IMR-90 (cell line): ENCODE measurements around the gene B3GLCT. TPM values are rescaled to one million over a fixed set of nuclear protein-coding genes. Genes with fewer than 3 reads are reported as not detected.

Experiments used
- ATAC-seq: fragments of 200-7000 bp; cut with Tn5 transposase; 2 replicates; pipeline ENCODE4 v1.9.1; 2020; ENCODE audit warnings: low read depth, mild to moderate bottlenecking, moderate library complexity
- BruUV-seq: library from RNA; stranded (reverse); fragments of 400-500 nt; replicated peaks from 2 replicates; lab custom pipeline; 2021; lab: Mats Ljungman, UMichigan
- CTCF ChIA-PET: fragments of 300-600 bp; formaldehyde crosslinking; extraction: SDS; loops from one replicate; lab custom pipeline; 2021; ENCODE audit warnings: antibody characterized with exemption; lab: Yijun Ruan, JAX
- POLR2A ChIA-PET: fragments of 300-600 bp; sonication (Branson Sonifier 250); formaldehyde crosslinking; loops from one replicate; lab custom pipeline; 2022; ENCODE audit warnings: antibody characterized with exemption; ENCODE audit not compliant: unreplicated experiment; lab: Charles Lee
- DNase-seq: peaks from one replicate; pipeline ENCODE4 v3.0.0; 2013
- H2AFZ ChIP-seq: replicated peaks from 2 replicates; pipeline ENCODE3; 2013; ENCODE audit warnings: low read length, mild to moderate bottlenecking; ENCODE audit not compliant: poor library complexity
- H2AK5ac ChIP-seq: 2 replicates; pipeline ENCODE4 v1.6.1; 2013; ENCODE audit warnings: low read depth, low read length, inconsistent platforms
- H2AK9ac ChIP-seq: replicated peaks from 2 replicates; pipeline ENCODE3; 2013; ENCODE audit warnings: mild to moderate bottlenecking, low read depth, low read length, moderate library complexity; ENCODE audit not compliant: poor library complexity
- H2BK120ac ChIP-seq: 2 replicates; pipeline ENCODE4 v1.6.1; 2013; ENCODE audit warnings: low read depth, low read length, inconsistent platforms
- H2BK15ac ChIP-seq: 3 replicates; pipeline ENCODE4 v1.6.1; 2013; ENCODE audit warnings: low read depth, low read length, inconsistent platforms
- H2BK20ac ChIP-seq: 2 replicates; pipeline ENCODE4 v1.6.1; 2013; ENCODE audit warnings: low read depth, mild to moderate bottlenecking, inconsistent platforms, low read length, moderate library complexity
- H2BK5ac ChIP-seq: 2 replicates; pipeline ENCODE4 v1.6.1; 2013; ENCODE audit warnings: mild to moderate bottlenecking, low read depth, low read length, inconsistent platforms; ENCODE audit not compliant: poor library complexity, severe bottlenecking
- H3K14ac ChIP-seq: replicated peaks from 2 replicates; pipeline ENCODE4 v1.6.1; 2013; ENCODE audit warnings: low read depth, low read length, inconsistent platforms
- H3K18ac ChIP-seq: 2 replicates; pipeline ENCODE4 v1.6.1; 2013; ENCODE audit warnings: low read depth, low read length, control low read depth
- H3K23ac ChIP-seq: 2 replicates; pipeline ENCODE4 v1.6.1; 2013; ENCODE audit warnings: low read depth, low read length, inconsistent platforms
- H3K27ac ChIP-seq: 2 replicates; pipeline ENCODE4 v1.5.1; 2013; ENCODE audit warnings: mild to moderate bottlenecking, control low read depth, low read length; ENCODE audit not compliant: insufficient read depth
- H3K27me3 ChIP-seq: 2 replicates; pipeline ENCODE4 v1.6.1; 2013; ENCODE audit warnings: low read length; ENCODE audit not compliant: control insufficient read depth, insufficient read depth
- H3K36me3 ChIP-seq: 2 replicates; pipeline ENCODE4 v1.6.1; 2013; ENCODE audit warnings: low read length, mixed read lengths; ENCODE audit not compliant: control insufficient read depth, insufficient read depth
- H3K4ac ChIP-seq: 2 replicates; pipeline ENCODE4 v1.6.1; 2013; ENCODE audit warnings: low read depth, low read length, inconsistent platforms
- H3K4me1 ChIP-seq: 2 replicates; pipeline ENCODE4 v1.6.1; 2013; ENCODE audit warnings: low read length, mixed read lengths; ENCODE audit not compliant: control insufficient read depth, insufficient read depth
- H3K4me2 ChIP-seq: 2 replicates; pipeline ENCODE4 v1.6.1; 2013; ENCODE audit warnings: low read depth, mild to moderate bottlenecking, control low read depth, low read length, moderate library complexity
- H3K4me3 ChIP-seq: 2 replicates; pipeline ENCODE4 v1.5.1; 2013; ENCODE audit warnings: low read depth, mild to moderate bottlenecking, control low read depth, low read length, moderate library complexity; ENCODE audit not compliant: insufficient read depth
- H3K56ac ChIP-seq: 2 replicates; pipeline ENCODE4 v1.6.1; 2013; ENCODE audit warnings: low read length, inconsistent platforms; ENCODE audit not compliant: insufficient read depth; ENCODE audit errors: extremely low read depth
- H3K79me1 ChIP-seq, 2 experiments: 2 replicates each; pipeline ENCODE4 v1.6.1; 2013; ENCODE audit warnings: low read length in 2 of 2, inconsistent platforms in 1 of 2, low read depth in 1 of 2
- H3K9ac ChIP-seq: 2 replicates; pipeline ENCODE4 v1.6.1; 2013; ENCODE audit warnings: low read depth, low read length, control low read depth
- H3K9me1 ChIP-seq: 2 replicates; pipeline ENCODE4 v1.6.1; 2013; ENCODE audit warnings: low read length, inconsistent platforms; ENCODE audit not compliant: insufficient read depth
- H3K9me3 ChIP-seq: 2 replicates; pipeline ENCODE4 v1.6.1; 2013; ENCODE audit warnings: low read length; ENCODE audit not compliant: control insufficient read depth, insufficient read depth
- H4K20me1 ChIP-seq: 2 replicates; pipeline ENCODE4 v1.6.1; 2013; ENCODE audit warnings: low read length, inconsistent platforms; ENCODE audit not compliant: insufficient read depth
- H4K5ac ChIP-seq: 2 replicates; pipeline ENCODE4 v1.6.1; 2013; ENCODE audit warnings: mild to moderate bottlenecking, low read depth, low read length, control low read depth
- H4K8ac ChIP-seq, 2 experiments: 2 replicates each; pipeline ENCODE4 v1.6.1; 2013; ENCODE audit warnings: low read depth in 2 of 2, low read length in 2 of 2, control low read depth in 1 of 2, inconsistent platforms in 1 of 2
- H4K91ac ChIP-seq: 2 replicates; pipeline ENCODE4 v1.6.1; 2013; ENCODE audit warnings: low read depth, low read length, inconsistent platforms; ENCODE audit not compliant: insufficient read depth
- BHLHE40 ChIP-seq: fragments of 150-350 bp; IDR thresholded peaks from 2 replicates; pipeline ENCODE4 v1.6.1; 2016; ENCODE audit warnings: mild to moderate bottlenecking, low read depth, low read length
- CHD1 ChIP-seq: IDR thresholded peaks from 2 replicates; pipeline ENCODE4 v1.6.1; 2012; ENCODE audit warnings: low read depth, low read length, improper control_type of control experiment
- MAFK ChIP-seq: IDR thresholded peaks from 2 replicates; pipeline ENCODE4 v1.6.1; 2012; ENCODE audit warnings: low read depth, low read length, improper control_type of control experiment
- POLR2A ChIP-seq: IDR thresholded peaks from 2 replicates; pipeline ENCODE4 v1.6.1; 2012; ENCODE audit warnings: mild to moderate bottlenecking, low read depth, low read length
- RAD21 ChIP-seq: IDR thresholded peaks from 2 replicates; pipeline ENCODE4 v1.6.1; 2012; ENCODE audit warnings: low read length, improper control_type of control experiment
- WGBS, 2 experiments: methylation state at CpG; one replicate each; pipeline versions ENCODE4 v1.1.5 to v1.1.7; 2013; ENCODE audit warnings: missing lambda C conversion rate in 2 of 2; ENCODE audit not compliant: insufficient read length in 1 of 2; ENCODE audit errors: extremely low coverage in 2 of 2; 5-methylcytosine and 5-hydroxymethylcytosine counted together
- dilution Hi-C: fragments of 300-500 bp; cut with HindIII; formaldehyde crosslinking; loops from one replicate; pipeline ENCODE4 v1.14.3; 2018; ENCODE audit warnings: low sequenced_read_pairs; ENCODE audit not compliant: unreplicated experiment
- in situ Hi-C: fragments of 300-500 bp; cut with MboI; formaldehyde crosslinking; loops from 3 replicates; pipeline ENCODE4 v1.14.3; 2019; ENCODE audit warnings: low sequenced_read_pairs, inconsistent platforms, mixed read lengths
- intact Hi-C: fragments of 100-400 bp; cut with micrococcal nuclease; formaldehyde crosslinking; loops from 2 replicates; pipeline ENCODE4 v1.10.0; 2022
- polyA plus RNA-seq, 3 experiments: library from polyadenylated mRNA; depleted of rRNA; stranded (reverse); fragments of >200 nt; gene quantifications; 2 replicates each; pipeline ENCODE4 v1.2.3, GENCODE V29; 2012; ENCODE audit warnings: low replicate concordance in 1 of 3
- total RNA-seq: library from RNA; depleted of rRNA; stranded (reverse); fragments of >200 nt; gene quantifications from 2 replicates; pipeline ENCODE4 v1.2.3, GENCODE V29; 2012
- TF ChIP-seq, protein P1 (sequence below): fragments of 150-350 bp; IDR thresholded peaks from 2 replicates; pipeline ENCODE4 v1.6.1; 2017; ENCODE audit warnings: mild to moderate bottlenecking, antibody characterized with exemption, low read length, low read depth
- TF ChIP-seq, protein P2 (sequence below): fragments of 150-350 bp; IDR thresholded peaks from 2 replicates; pipeline ENCODE4 v1.6.1; 2016; ENCODE audit warnings: low read depth, mild to moderate bottlenecking, low read length, moderate library complexity, borderline replicate concordance

B3GLCT gene
- total and polyA plus RNA-seq, 2 of the 4 experiments (the other 2 are of a cell fraction): 2.0 to 4.5 TPM

DNA sequence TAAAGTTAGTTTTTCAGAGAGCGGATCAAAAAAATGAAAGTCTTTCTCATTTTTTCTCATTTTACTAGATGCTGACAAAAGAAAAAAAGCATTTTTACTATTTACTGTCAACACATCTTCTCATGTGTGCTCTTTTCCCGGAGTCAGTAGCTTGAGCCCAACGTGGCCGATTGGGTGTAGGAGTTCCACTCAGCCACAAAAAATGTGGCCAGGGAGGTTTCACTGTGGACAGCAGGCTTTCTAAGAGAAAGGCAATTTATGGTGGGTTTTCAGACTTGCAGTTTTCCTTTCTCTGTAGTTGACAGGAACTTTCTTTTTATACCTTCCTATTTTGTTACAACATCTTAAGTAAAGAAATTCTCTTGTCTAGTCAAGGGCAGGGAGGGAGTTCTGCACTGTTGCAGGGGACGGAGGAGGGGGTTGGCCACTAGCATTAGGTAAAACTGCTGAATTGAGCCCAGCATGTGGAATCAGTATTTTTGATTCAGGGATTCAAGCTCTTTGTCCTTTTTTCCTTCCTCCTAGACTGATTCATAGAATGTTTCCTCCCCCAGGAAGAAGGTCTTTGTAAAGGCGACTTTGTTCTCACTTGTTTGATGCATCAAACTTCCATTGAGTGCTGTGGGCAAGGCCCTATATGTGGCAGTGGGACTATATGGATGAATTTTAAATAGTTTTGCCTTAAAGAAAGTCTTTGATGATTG lies 123.1 kb downstream of the B3GLCT start:
- CTCF ChIA-PET: no interaction called here
- POLR2A ChIA-PET: no interaction called here
- Histone ChIP-seq H3K27ac (no peak overlapping the region), H4K5ac (no peak overlapping the region), H3K27me3 (no peaks in the 10 kb centered on the region), H3K18ac (no peak overlapping the region), H2BK15ac (no peak overlapping the region), H2BK20ac (no peak overlapping the region), H3K23ac (no peak overlapping the region), H2AK5ac (no peak overlapping the region), H3K79me1 (no peaks in the 10 kb centered on the region), H4K20me1 (no peaks in the 10 kb centered on the region), H3K9ac (no peak overlapping the region), H3K14ac (no peak overlapping the region), H2AK9ac (no peak overlapping the region), H3K56ac (no peak overlapping the region), H4K91ac (no peak overlapping the region), H3K4ac (no peak overlapping the region), H3K4me1 (no peaks in the 10 kb centered on the region), H3K4me2 (no peak overlapping the region), H2BK5ac (no peak overlapping the region), H3K9me1 (no peaks in the 10 kb centered on the region), H2BK120ac (no peak overlapping the region), H3K36me3 (no peaks in the 10 kb centered on the region), H3K9me3 (no peaks in the 10 kb centered on the region), H4K8ac (no peak overlapping the region), H3K4me3 (no peak overlapping the region), H2AFZ (no peak overlapping the region)
- WGBS, 2 experiments: no CpG with 5 or more reads among the region's 6 CpGs
- in situ Hi-C loops (no loop called here), dilution Hi-C loops (no loop called here), intact Hi-C loops (no loop called here)
- no TSS peak for BruUV-seq
- TF ChIP-seq, protein P1, sequence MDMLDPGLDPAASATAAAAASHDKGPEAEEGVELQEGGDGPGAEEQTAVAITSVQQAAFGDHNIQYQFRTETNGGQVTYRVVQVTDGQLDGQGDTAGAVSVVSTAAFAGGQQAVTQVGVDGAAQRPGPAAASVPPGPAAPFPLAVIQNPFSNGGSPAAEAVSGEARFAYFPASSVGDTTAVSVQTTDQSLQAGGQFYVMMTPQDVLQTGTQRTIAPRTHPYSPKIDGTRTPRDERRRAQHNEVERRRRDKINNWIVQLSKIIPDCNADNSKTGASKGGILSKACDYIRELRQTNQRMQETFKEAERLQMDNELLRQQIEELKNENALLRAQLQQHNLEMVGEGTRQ: no peak
- TF ChIP-seq MAFK (no peak), POLR2A (no peak), BHLHE40 (no peak), CHD1 (no peak), RAD21 (no peak)
- TF ChIP-seq, protein P2, sequence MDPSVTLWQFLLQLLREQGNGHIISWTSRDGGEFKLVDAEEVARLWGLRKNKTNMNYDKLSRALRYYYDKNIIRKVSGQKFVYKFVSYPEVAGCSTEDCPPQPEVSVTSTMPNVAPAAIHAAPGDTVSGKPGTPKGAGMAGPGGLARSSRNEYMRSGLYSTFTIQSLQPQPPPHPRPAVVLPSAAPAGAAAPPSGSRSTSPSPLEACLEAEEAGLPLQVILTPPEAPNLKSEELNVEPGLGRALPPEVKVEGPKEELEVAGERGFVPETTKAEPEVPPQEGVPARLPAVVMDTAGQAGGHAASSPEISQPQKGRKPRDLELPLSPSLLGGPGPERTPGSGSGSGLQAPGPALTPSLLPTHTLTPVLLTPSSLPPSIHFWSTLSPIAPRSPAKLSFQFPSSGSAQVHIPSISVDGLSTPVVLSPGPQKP: no peak
- DNase-seq (no peak), ATAC-seq (no peak)
